NOMO-1 treated with DMSO at 0.1 percent for 48 hours (cell line): ENCODE data around the gene IFITM1.
A peak's percentile ranks its signal among the peaks of the same experiment; 100 is the strongest.
"Not testable (repeated sequence)": the region's sequence is repeated elsewhere in the genome, so short reads cannot be mapped to it uniquely, and the experiment has no call there.

ENCODE experiments used
- DNase-seq: peaks from one replicate; lab custom pipeline; 2025; ENCODE audit not compliant: unreplicated experiment; lab: John Stamatoyannopoulos, UW

IFITM1 gene

DNA sequence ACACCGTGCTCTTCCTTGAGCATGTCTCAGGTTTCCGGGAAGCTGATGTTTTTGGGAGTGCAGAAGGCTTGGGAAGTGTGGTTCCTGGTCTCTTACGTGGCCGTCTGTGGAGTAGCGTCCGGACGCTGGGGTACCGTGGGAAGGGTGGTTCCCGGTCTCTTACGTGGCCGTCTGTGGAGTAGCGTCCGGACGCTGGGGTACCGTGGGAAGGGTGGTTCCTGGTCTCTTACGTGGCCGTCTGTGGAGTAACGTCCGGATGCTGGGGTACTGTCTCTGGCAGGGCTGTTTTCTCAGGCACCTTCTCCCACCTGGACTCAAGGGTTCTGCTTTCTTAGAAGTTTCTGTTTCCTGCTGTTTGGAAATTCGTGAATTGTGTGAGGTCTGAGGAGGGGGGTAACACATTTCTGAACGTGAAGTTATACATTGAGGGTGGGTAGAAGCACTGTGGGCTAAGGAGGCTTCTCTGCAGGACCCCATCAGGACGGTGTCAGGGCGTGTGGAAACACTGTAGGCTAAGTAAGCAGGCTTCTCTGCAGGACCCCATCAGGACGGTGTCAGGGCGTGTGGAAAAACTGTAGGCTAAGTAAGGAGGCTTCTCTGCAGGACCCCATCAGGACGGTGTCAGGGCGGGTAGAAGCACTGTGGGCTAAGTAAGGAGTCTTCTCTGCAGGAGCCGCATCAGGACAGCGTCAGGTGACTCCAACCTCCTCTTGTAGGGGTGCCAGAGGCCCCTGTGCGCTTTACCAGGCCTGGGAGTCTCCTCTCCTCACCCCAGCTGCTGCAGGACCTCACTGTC is 12.2 kb downstream of the IFITM1 start:
- DNase-seq, result no peak

- no peak for DNase-seq
These were observed 12.7 kb downstream of the IFITM1 start for GRCh38 chr11:326592-326841.

GRCh38 chr11:326842-327580 is 13.2 kb downstream of the IFITM1 start:
- peak; percentile 87 for DNase-seq

DNA sequence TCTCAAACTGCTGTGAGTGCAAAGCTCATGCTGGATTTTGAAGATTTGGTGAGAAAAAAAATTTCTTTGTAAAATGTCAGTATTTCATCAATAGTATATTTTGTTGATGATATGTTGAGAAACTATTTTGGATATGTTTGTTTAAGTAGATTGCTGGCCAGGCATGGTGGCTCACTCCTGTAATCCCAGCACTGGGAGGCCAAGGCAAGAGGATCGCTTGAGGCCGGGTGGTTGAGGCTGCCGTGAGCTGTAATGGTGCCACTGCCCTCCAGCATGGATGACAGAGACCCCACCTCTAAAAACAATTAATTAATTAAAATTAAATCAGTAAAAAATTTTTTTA is 13.7 kb downstream of the IFITM1 start:
- DNase-seq, result no peak

- DNase-seq, result no peak
These were observed 14.2 kb downstream of the IFITM1 start for GRCh38 chr11:328012-328411.

DNA sequence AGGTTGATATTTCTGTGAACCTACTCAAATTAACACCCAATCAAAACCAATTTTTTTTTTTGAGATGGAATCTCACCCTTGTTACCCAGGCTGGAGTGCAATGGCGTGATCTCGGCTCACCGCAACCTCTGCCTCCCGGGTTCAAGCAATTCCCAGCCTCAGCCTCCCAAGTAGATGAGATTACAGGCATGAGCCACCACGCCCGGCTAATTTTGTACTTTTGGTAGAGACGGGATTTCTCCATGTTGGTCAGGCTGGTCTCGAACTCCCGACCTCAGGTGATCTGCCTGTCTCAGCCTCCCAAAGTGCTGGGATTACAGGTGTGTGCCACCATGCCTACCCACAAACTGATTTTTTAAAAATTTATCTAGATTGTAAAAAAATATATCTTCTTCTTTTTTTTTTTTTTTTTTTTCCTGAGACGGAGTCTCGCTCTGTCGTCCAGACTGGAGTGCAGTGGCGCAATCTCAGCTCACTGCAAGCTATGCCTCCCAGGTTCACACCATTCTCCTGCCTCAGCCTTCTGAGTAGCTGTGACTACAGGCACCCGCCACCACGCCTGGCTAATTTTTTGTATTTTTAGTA is 14.8 kb downstream of the IFITM1 start:
- DNase-seq, result not testable (repeated sequence)

DNA sequence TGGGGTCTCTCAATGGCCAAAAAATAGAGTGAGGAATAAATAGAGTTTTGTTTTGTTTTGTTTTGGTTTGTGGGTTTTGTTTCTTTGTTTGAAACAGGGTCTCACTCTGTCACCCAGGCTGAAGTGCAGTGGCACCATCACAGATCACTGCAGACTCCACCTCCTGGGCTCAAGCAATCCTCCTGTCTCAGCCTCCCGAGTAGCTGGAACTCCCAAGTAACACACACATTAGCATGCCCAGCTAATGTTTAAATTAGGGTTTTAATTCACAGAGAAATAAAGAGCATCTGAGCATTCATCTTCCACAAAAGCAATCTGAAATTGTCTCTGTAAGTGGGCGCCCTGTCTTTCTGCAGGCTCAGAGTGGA is 16.0 kb downstream of the IFITM1 start:
- no peak for DNase-seq

DNA sequence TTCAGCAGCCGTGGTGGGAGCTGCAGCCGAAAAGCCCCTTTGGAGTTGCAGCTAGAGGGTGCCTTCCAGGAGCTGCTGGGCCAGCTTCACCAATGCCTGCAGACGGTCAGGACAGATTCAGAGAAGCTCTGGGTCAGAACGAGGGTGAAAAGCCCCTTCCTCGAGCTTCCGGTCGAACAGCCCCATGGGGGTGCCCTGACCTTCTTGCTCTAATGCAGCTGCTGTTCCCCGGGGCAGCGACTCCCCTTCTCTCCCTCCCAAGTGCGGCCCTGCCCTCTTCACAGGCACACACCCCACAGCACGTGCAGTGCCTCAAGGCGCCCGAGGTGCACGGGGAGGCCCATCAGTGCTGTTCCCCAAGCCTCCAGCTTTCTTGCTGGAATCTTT is 16.5 kb downstream of the IFITM1 start:
- no peak for DNase-seq

- DNase-seq, result no peak
These were observed 17.0 kb downstream of the IFITM1 start for GRCh38 chr11:330694-331357.

- no peak for DNase-seq
These were observed 17.7 kb downstream of the IFITM1 start for GRCh38 chr11:331358-332060.

DNA sequence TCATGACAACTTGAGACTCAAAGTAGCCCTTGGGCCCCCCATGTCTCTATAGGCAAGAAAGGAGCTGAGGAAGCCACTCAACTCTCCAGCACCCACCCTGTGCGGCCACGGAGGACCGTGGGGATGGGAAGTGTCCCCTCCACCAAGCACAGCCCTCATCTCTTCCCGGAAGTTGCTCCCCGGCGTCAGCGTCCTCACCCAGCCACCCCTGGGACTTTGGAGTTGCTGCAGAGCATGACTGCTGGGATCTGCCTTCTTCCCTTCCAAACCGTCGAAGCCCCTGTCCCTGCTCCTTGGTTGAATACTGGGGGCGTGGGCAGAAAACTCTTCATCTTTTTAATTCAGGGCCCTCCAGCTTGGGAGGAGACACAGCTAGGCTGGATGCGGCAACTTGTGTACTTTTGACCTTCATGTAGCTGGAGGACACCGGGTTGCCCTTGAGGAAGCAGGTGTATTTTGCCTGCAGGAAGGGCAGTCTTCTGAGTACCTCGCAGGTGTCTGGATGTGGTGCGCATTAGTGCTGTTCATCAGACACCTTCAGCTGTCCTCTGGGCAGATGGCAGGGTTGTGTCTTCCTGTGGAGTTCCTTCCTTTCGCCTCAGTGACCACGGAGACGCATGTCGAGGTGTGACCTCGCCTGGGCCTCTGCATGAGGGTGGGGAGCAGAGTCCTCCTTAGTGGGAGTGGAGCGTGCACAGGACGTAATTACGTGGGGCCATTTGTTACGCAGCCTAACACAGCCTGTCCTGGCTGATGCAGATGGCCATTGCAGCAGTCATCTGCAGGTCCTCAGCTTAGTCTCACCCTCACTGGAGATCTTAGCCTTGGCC is 19.0 kb downstream of the IFITM1 start:
- no peak for DNase-seq

- not testable (repeated sequence) for DNase-seq
These were observed 19.9 kb downstream of the IFITM1 start for GRCh38 chr11:333616-334263.

GRCh38 chr11:334264-334994 is 20.6 kb downstream of the IFITM1 start:
- no peak for DNase-seq

GRCh38 chr11:335779-336658 is 22.2 kb downstream of the IFITM1 start:
- peak; percentile 9 for DNase-seq

DNA sequence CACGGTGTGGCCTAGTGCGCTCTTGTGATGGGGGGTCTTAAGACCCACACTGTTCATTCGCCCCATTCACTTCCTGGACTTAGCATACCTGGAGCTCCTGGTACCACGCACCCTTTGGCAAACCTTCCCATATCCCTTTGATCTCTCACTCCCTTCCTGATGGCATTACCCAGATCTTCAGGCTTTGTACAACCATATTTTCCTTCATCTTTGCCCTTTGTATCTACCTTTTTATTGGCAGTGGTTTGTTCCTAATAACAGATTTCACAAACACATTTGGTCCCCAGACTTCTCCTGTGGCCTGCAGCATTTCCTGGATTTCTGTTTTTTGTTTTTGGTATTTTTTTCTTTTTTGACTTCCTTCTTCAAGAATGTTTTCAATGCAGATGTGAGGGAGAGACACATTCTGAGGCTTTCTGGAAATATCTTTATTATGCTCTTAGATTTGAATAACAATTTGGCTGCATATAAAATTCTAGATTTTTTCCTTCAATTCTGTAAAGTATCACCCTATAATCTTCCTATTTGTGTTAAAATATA is 22.9 kb downstream of the IFITM1 start:
- no peak for DNase-seq

- no peak for DNase-seq
These were observed 23.9 kb downstream of the IFITM1 start for GRCh38 chr11:337711-338110.

- DNase-seq, result no peak
These were observed 26.1 kb downstream of the IFITM1 start for GRCh38 chr11:339963-340362.
